Head of caudate nucleus (tissue), 42 donors: ENCODE data around the gene PANK4.

Experiments
- DNase-seq, 42 donors: peaks; one replicate each; pipeline versions ENCODE4 v3.0.0 to v3.0.0-alpha.2; 2020 to 2021; ENCODE audit warnings: mixed read lengths in 7 of 42
- intact Hi-C: fragments of 100-400 bp; cut with DNase I; formaldehyde crosslinking; loops from one replicate; pipeline ENCODE4 v1.15.0; 2022

PANK4 gene

DNA sequence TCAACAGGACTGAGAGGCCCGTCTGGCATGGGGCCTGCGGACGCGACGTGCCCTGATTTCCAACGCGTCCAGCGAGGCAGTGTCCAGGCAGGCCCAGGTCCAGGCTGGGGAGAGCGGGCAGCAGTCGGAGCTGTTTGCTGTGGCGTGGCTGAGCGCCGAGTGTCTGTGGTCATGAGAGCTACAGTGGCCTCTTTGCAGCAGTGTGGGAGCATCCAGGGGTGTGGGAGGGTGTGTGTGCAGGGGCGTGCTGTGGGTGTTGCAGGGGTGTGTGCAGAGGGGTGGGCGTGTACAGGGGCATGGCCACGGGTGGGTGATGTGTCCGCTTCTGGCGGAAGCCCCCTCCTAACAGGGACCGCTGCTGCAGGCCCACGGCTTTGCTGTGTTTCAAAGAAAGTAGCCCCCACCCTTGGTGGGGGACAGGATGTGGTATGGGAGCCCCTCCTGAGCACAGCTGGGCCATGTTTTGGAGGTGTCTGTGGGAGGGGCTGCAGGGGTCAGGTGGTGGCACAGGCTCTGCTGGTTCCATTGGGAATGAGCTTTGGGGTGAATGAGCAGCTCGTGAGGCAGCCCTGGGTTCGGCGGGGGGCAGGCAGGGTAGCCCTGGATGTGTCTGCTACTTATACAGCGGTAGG is 32.6 kb downstream of the PANK4 start:
- intact Hi-C loops: no loop called here
- DNase-seq: peak; percentile 77 to 95 (median 90)

DNA sequence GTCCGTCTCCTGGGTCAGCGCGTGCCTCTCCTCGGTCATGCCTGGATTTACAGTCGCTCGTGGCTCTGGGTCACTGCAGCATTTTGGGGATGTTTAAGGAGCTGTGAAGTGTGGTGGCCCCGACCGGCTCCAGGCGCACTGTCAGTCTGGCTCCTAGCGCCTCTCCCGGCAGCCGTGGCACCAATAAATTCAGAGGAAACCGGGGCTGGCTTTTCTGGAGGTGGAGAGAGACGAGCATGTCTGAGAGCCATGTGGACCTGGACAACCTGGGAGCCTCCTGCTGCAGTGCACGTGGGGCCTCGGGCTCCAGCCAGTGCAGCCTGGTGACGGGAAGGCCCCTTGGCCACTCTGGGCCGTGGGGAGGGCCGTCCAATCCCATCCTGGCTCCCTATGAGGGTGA is 33.2 kb downstream of the PANK4 start:
- intact Hi-C loops: no loop called here
- peak in 2 of 42 donors; percentile 37 to 47 for DNase-seq

DNA sequence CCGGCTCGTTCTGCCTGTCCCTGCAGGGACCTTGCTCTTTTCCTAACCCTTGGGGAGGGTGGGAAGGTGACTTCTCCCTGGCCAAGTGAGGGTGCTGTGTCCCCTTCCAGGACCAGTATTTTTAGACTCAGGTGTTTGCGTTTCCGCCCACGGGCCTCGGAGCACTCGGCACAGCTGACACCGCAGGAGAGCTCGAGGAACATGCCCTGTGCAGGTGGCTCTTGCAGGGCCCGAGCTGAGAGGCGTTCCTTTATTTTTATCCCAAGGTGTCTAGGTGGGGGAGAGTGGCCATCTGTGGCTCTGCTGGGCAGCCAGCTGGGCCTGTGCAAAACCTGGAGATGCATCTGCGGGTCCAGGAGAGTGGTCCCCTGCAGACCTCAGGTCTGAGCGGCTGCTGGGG is 34.3 kb downstream of the PANK4 start:
- intact Hi-C loops: no loop called here
- peak in 27 of 42 donors; percentile 27 to 73 (median 45) for DNase-seq

DNA sequence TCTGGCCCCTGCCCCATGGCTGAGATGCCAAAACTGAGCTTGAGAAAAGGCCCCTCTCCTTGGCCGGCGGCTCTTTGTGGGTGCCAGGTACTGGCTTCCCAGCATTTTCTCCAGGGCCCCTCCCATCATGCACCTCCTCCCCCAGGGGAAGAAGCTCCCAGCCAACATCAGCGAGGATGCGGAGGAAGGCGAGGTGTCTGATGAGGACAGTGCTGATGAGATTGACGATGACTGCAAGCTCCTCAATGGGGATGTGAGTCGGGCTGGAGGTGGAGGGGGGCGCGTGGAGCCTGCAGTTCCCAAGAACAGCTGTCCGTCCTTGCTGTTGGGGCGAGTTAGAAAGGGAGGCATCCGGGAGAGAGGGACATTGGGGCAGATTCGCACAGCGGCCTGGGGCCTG is 36.8 kb downstream of the PANK4 start:
- peak; percentile 14 to 93 (median 65) for DNase-seq
- intact Hi-C loops: no loop called here

DNA sequence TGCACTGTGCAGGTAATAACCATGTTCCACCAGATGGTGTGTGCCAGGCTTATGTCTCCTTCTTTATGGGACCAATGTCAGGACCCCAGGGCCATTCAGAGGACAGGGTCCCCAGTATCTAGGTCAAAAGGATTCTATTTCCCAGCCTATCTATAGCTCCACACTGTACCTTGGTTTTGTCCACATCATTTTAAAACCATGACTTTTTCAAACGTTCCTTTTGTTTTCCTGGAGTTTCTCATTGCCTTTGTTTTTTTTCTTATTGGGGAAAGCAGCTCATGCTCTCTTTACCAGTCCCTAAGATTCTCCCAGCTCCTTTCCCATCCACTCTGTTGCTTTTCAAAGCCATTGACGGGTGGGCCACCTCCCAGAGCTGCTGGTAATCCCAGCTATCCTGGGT is 37.7 kb downstream of the PANK4 start:
- intact Hi-C loops: no loop called here
- DNase-seq: no peak

DNA sequence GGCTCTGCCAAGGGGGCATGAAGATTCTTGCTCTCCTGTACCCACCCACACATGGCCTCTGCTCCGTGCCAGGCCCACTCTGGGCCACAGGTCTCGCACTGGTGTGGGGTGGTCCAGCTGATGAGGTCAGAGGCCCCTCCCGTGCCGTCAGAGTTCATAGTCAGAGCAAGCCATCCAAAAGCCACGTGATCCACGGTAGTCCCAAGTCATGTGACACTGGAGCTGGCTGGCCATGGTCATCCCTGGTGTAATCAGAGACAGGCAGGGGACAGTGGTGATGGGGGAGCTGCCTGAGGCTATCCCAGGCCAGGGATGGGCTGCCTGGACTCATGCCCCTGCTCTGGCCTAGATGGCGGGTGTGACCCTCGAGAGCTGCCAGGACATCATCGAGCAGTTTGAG is 39.8 kb downstream of the PANK4 start:
- no peak for DNase-seq
- intact Hi-C loops: no loop called here

DNA sequence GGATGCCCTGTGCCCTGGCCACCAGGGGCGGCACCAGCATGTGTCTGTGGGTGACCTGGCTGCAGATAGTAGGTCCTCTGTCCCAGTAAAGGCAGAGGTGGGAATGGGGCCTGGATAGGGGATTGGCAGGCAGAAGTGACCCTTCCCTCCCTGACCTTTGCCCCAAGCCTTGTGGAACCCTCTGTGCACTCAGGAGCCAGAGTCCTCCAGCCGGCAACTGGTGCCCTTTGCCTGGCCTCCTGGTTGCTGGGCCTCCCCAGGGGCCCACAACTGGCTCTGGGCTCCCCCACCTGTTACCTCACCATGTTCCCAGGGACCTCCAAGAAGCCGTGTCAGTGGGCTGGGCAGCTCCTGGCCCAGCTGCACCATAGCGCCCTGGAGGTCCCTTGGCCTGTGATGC is 40.4 kb downstream of the PANK4 start:
- no peak for DNase-seq
- intact Hi-C loops: no loop called here

DNA sequence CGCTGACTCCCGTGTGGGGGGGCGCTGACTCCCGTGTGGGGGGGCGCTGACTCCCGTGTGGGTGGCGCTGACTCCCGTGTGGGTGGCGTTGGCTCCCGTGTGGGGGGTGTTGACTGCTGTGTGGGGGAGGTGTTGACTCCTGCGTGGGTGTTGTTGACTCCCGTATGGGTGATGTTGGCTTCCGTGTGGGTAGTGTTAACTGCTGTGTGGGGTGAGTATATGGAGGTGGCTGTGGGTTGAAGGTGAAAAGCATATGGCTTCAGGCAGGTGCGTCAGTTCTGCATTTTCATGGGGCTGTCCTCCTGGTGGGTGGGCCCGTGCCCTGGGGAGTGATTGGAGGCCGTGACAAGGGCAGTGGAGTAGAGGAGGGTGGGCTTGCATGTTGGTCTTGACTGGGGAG is 42.4 kb downstream of the PANK4 start:
- intact Hi-C loops: no loop called here
- no peak for DNase-seq

DNA sequence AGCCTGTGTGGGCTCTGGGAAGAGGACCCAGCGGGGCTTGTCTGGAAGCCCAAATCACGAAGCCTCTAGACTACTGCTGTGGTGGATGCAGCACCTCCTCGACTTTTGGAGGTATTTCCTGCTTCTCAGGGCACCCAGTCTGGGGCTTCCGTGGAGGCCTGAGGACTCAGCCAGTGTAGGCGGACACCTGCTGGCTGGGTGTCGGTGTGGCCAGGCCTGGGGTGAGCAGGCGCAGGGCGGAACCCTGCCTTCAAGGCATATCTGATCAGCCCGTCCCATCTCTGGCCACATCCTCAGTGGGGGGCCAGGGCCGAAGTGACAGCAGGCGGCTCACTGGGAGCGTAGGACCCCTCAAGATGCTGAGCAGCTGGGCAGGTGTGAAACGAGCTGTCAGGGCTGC is 43.4 kb downstream of the PANK4 start:
- no peak for DNase-seq
- intact Hi-C loops: no loop called here

DNA sequence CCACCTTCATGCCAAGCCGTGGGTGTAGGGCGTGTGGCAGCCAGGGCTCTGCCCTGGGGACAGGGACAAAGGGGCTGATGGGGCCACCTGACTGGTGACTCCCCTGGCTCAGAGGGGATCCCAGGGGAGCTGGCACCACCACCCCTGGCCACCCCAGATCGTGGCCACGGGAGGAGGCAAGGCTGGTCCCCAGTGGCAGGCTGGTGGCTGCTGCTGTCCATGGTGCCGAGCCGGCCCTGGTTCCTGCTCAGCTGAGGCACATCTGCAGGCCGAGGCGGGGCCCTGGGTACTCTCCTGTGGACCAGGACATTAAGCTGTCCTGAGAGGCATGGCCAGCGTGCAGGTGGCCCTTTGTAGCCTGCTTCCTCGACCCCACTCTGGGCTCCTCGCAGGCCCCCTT is 43.8 kb downstream of the PANK4 start:
- no peak for DNase-seq
- intact Hi-C loops: no loop called here

DNA sequence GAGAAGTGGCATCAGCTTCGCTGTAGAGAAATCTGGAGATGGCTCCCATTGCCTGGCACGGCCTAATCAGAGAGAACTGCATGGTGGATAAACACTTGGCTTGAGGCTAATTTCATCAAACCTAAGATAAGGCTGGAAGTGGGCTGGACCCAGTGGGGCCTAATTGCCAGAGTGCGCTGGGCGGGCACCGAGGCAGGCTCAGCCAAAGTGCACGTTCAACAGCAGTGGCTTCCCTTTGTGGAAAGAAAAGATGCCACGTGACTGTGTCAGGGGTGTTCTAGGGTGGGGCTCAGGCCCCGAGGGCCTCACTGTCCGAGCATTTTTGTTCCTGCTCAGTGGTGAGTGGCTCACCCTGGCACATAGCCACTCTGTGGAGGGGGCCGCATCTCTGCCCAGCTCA is 44.5 kb downstream of the PANK4 start:
- no peak for DNase-seq
- intact Hi-C loops: no loop called here

DNA sequence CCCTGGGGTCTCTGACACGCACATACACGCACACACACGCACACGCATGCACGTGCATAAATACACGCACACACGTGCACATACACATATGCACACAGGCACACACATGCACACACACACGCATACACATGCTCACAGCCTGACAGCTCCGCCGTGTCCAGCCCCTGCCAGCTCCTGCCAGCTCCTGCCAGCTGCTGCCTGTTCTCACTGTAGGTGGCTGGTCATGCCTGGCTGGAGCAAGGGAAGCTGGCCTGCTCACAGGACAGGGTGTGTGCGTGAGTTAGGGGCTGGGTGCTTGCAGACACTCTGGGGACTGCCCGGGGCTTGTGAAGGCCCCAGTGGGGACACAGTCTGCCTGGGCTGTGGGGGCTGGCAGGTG is 45.4 kb downstream of the PANK4 start:
- no peak for DNase-seq
- intact Hi-C loops: no loop called here

DNA sequence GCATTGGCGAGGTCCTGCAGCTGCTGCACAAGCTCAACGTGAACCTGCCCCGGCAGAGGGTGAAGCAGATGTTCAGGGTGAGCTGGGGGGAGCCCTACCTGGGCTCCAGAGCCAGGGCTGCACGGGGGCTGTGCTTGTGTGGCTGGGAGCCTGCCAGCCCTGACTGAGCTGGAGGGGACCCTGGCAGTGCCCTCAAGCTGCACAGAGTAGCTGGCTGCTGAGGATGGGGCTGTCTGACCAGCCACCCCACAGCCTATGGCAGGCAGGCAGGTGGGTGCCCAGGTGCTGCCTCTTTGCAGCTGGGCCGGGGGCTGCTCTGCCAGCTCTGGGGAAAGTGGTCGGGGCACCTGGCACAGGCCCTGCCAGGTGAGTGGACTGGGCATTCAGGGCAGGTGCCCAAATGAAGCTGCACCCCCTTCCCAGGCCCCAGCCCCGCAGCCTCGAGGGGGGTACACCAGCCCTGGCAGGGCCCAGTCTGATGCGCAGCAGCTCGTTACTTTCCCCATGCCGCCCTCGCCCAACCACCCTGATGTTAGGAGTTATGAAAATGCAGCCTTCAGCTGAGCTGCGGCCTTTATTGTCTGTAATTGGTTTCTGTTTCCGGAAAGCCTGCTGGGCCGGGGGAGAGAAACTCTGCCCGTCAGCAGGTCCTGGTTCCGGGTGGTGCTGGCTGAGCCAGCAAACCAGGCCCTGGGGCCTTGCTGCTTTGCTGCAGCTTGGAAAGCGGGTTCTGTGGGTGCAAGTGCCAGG is 46.0 kb downstream of the PANK4 start:
- intact Hi-C loops: no loop called here
- DNase-seq: no peak

DNA sequence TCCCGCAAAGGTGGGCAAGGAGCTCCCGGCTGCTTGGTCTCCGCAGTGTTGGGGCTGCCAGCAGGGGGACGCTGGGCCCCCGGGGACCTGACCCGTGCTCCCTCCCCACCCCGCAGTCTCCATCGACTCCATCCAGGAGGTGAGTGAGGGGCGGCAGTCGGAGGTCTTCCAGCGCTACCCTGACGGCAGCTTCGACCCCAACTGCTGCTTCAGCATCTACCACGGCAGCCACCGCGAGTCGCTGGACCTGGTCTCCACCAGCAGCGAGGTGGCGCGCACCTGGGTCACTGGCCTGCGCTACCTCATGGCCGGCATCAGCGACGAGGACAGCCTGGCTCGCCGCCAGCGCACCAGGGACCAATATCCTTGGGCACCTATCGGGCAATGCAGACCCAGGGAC is 46.8 kb downstream of the PANK4 start:
- intact Hi-C loops: no loop called here
- no peak for DNase-seq

DNA sequence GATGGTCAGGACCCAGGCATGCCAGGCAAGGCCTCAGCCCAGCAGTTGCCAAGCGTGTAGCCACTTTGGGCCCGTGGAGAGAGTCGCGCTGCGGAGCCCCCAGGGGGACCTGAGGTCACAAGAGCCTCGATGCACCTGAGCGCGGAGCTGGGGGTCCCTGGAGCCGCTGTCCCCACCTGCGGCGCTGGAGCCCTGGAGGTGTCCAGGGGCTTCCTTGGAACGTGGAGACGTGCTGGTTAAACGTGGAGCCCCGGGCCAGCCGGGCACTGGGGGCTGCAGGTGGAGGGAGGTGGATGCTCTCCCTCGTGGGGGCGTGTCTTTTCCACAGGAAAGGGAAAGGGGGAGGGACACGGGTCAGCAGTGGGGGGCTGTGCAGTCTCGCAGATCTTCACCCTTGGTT is 47.2 kb downstream of the PANK4 start:
- intact Hi-C loops: no loop called here
- no peak for DNase-seq

DNA sequence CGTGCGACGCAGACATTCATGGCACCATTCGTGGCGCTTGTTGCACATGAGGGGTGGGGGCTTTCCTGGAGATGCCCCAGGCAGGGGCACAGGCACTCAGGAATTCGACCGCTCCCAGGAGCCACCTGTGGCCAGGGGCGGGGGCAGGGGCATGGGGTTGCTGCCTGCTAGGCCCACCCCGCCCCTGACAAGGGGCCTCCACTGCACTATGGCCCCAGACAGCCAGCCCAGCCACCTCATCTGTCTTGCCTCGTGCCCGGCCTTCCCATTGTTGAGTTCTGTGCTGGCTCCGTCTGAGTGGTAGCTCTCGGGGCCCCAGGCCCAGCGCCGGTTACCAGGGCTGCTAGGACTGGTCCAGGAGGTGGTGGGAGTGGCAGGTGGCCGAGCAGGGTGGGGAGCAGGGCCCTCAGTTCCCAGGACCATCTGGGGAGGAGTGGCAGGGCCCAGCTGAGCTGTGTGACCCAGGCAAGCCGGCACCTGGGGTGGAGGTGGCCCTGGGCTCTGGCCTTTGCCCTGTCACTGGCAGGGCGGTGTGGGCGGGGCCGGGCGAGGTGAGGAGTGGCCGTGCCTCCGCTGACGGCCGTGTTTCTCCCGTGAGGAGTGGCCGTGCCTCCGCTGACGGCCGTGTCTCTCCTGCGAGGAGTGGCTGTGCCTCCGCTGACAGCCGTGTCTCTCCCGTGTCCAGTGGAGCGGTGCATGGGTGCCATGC is 48.5 kb downstream of the PANK4 start:
- intact Hi-C loops: no loop called here
- DNase-seq: no peak

DNA sequence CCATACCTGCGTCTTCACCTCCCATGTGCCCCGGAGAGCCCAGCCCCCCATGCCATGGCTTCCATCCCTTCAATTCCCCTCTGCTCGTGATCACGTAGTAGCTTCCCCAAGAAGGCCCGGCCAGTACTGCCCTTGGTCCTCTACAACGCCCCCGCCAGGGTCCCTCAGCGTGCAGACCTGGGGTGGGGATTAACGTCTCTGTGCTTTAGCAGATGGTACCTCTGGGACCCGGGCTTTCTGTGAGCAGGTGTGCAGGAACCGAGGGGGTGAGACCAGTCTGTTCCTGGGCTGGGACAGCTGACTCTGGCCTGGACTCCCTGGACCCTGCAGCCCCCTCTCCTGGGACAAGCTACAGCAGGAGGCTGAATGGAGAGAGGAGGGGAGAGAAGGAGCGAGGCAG is 49.1 kb downstream of the PANK4 start:
- intact Hi-C loops: no loop called here

DNA sequence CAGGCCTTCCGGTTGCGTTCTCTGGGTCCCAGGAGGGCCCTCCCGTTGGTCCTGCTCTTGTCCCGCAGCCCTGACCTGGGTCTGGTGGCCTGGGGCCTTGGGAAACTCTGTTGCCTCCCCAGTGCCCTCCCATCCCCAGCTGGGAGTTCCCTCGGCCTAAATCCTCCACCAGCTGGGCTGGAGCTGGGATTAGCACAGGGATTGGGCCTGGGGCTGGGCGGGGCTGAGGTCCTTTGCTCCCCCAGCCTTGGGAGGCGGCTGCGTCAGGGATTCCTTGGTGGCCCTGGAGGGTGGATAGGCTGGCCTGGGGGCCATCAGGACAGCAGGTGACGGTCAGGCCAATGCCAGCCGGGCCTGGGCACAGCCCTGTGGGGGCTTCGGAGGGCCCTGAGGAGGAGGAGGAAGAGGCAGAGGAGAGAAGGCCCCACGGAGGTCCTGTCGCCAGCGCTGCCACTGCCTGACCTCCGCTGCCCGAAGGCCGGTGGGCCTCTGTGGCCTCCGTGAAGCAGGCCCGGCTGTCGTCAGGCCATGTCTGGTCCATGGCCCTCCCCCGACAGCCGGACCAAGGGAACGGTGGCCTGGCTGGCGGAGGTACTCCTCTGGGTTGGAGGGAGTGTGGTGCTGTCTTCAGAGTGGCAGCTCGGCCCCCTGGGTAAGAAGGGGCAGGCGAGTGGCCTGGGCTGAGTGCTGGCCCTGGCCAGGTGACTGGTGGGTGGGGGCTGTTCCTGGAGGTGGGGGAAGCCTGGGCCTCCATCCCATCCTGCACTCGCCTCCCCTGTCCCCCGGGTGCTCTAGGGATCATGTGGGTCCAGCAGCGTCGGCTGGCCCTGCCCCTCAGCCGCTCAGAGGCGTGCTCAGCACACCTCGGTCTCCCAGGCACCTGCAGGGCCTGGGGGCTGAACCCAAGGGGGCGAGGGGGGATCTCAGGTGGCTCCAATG is 50.1 kb downstream of the PANK4 start, which contains the start of gene PLCH2:
Gene PLCH2, plus strand, starts transcription at position 229 of the 939 bp plus-strand sequence. Its CDS starts 300 bp downstream, at position 529.
- no peak for DNase-seq
- intact Hi-C loops: no loop called here

More for the DNA sequence above, 49.1 kb downstream of the PANK4 start:
- DNase-seq: no peak

DNA sequence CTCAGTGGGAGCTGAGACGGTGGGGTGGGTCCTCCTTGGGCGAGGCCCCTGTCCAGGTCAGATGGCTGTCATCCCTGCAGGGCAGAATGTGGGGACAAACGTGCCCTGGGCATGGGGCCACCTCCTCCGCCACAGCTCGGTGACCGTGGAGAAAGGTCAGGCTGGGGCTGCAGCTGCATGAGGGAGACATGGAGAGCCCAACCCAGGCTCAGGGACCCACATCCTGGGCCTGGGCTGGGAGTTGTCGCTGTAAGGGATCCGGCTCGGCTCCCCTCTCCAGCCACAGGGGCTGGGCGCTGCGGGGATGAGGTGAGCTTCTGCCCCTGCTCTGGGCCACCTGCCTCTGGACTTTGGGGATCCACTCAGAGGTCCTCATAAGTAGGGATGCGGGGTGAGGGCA is 50.8 kb downstream of the PANK4 start:
- no peak for DNase-seq
- intact Hi-C loops: no loop called here
